Activated CD4-positive, alpha-beta T cell treated with anti-CD3 and anti-CD28 coated beads, Interleukin-2, amount 50 U/mL, for 1 hour (primary cell): ENCODE results near the gene TGFB1.
"Not testable (repeated sequence)": the region's sequence is repeated elsewhere in the genome, so short reads cannot be mapped to it uniquely, and the experiment has no call there.

Source experiments
- DNase-seq: peaks from one replicate; pipeline ENCODE4 v3.0.0-alpha.2; 2020

TGFB1 gene

DNA sequence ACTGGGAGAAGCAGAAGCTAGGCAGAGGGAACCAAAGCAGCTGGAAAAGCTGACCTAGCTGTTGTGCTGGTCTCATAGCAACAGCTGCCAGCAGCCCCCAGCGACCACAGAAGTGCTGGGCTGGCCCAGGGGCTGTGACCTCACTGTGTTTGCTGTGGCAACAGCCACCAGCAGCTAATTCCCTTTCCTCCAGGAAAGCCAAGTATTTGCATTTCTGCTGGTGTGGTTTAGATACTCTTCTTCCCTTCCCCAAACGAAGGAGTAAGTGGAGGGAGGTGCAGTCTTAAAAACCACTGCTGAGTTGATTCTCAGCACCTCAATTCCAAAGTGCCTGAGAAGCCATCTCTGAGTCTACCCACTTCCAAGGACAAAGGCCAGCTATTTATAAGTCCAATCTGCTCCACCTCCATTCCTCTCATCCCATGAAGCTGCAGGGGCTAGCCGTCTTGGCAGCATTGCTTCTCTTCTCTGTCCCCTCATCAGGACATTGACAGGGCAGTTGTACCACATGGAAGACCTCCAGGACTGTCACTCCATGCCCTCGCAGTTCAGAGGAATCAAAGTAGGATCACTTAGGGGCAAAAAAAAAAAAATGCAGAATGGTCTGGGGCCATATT is 55.3 kb downstream of the TGFB1 start:
- DNase-seq, result peak; percentile 61

DNA sequence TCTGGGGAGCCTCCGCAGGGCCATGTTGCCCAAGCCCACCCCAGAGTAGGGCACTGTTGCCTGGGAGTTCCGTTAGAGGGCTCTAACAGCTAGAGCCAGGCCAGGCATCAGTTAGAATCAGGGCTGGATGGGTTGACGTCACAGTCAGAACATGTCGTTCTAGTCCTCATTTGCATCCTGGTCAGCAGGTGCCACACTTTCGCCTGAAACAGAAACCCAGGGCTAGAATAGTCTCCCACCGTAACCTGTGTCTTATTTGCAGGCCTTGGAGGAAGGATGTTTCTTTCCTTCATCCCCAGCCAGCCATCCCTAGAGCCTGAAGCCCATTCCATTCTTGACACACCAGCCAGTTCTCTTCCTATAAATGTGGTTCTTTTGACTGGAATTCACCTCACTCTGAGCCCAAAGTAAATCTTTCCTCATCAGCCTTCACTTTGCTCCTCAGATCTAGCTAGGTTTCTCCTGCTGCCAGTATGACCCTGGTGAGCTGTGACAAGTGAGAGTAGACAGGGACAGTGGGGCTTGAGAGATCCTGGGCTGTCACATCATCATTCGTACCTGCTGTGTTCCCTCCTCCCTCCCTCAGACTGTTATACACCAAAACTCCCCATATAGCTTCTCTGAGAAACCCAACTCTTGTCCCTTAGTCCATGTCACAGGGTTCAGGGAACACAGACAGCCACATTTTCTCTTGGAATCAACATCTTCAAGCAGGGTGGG is 55.9 kb downstream of the TGFB1 start:
- no peak for DNase-seq

DNA sequence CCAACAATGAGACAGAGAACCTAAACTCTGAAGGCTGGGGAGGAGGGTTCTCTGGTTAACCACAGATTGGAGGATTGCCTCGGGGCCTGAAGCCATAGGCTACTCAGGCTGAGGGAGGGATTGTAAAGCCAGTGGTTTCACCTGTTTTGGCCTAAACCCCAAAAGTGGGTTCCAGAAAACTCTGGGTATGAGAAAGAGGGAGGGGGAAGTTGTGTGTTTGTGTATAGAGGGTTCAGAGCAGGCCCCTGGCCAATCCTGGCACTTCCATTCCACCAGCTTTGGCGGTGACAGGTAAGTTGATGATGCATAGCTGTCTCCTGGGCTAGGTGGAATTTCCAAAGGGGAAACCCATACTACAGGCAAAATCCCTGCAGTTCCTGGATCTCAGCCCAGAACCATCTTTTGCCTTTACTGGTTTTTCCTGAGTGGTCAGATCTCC is 57.3 kb downstream of the TGFB1 start:
- no peak for DNase-seq

DNA sequence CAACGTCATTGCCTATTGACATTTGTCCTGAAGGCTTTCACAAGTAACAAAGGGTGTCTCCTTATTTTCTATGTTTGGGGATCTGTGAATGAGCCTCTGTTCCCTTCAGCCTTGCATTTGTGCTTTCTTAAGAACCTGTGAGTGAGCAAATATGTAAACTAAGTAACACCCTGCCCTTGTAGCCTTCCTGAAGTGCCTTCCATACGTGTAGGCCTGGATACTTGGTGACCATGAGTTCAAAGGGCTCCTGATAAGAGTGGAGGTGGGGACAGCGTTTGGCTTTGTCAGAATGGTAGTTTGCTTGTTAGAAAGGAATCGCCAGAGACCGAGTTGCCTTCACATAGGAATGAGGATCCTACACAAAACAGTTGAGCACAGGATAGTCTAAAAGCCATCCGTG is 58.2 kb downstream of the TGFB1 start:
- no peak for DNase-seq

DNA sequence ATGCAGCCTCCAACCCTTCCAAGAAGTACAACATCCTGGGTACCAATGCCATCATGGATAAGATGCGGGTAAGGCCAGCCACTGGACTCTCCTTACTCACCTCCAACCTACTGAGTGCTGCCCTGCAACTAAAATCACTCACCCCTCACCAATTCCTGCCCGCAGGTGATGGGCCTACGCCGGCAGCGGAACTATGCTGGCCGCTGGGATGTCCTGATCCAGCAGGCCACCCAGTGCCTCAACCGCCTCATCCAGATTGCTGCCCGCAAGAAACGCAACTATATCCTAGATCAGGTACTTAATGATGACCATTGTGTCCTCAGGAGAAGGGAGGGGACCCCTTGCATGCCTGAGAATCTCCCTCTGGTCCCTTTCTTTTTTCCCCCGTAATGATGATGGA is 59.3 kb downstream of the TGFB1 start:
- no peak for DNase-seq

DNA sequence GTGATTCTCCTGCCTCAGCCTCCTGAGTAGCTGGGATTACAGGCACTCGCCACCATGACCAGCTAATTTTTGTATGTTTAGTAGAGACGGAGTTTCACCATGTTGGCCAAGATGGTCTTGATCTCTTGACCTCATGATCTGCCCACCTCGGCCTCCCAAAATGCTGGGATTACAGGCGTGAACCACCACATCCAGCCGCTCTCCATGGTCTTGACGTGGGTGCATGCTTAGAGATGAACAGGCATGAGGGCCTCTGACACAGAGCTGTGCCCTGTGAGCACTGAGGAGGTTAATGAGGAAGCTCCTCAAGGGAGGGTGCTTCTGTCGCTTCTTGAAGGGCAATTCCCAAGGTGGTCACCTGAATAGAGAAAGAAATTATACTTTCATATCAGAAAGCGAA is 63.9 kb downstream of the TGFB1 start:
- DNase-seq, result not testable (repeated sequence)

DNA sequence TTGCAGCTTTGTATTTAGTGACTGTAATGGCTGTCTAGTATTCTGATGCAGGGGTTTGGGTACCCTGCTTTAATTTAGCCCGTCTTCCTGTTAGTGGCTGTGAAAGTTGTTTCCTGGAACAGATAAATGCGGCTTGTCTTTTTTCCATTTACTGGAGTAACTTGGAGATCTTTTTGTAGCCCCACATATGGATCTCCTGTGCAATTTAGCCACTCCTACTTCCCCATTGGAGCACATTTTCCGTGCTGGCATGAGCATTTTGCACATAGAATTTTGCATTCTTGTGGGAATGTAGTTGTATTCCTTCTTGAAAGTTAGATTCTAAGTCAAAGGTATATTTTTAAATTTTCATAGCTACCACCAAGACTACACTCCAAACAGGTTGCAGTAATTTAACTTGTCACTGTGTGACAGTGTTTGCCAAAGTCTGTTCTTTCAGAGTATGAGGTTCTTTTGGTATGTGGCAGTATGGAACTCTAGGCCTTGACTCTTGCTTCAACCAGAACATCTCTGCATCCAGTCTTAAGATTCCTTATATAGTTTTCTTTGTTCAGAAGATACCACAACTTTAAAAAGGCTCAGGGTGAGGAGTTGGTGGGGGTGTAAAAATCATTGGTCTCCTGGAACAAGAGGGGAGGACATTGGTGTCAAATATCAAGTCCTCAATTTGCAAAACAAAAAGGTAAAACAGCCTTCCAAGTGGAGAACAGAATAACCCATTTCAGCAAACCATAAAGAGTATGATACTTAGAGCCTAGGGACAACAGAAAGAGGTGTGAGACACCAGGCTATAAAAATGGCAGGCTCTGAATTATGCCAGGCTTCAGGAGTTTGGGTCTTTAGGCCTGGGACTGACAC is 64.8 kb downstream of the TGFB1 start:
- DNase-seq, result no peak
